ENCODE measurements around the gene IGIP.
A peak's percentile ranks its signal among the peaks of the same experiment; 100 is the strongest.
"Not testable (repeated sequence)": the region's sequence is repeated elsewhere in the genome, so short reads cannot be mapped to it uniquely, and the experiment has no call there.

IGIP gene

GRCh38 chr5:140143521-140144258 is 18.0 kb downstream of the IGIP start:
- no peak for DNase-seq

- DNase-seq, result no peak
Observed at GRCh38 chr5:140145256-140145655, 19.5 kb downstream of the IGIP start.

GRCh38 chr5:140145818-140146522 is 20.2 kb downstream of the IGIP start:
- DNase-seq, result peak; percentile 36 to 67

- DNase-seq, result no peak
Observed at GRCh38 chr5:140146523-140146842, 20.7 kb downstream of the IGIP start.

GRCh38 chr5:140147460-140147859 is 21.7 kb downstream of the IGIP start:
- DNase-seq, result no peak

- DNase-seq, result peak in 1 of 2 donors; percentile 15
Observed at GRCh38 chr5:140148508-140148907, 22.8 kb downstream of the IGIP start.

GRCh38 chr5:140150201-140150600 is 24.5 kb downstream of the IGIP start:
- DNase-seq, result no peak

- no peak for DNase-seq
Observed at GRCh38 chr5:140151144-140152021, 25.6 kb downstream of the IGIP start.

- no peak for DNase-seq
Observed at GRCh38 chr5:140152022-140152999, 26.6 kb downstream of the IGIP start.

GRCh38 chr5:140153255-140153654 is 27.5 kb downstream of the IGIP start:
- no peak for DNase-seq

GRCh38 chr5:140153905-140154304 is 28.2 kb downstream of the IGIP start:
- peak in 1 of 2 donors; percentile 13 for DNase-seq

- DNase-seq, result not testable (repeated sequence)
Observed at GRCh38 chr5:140154710-140155381, 29.1 kb downstream of the IGIP start.

GRCh38 chr5:140157032-140157781 is 31.5 kb downstream of the IGIP start:
- DNase-seq, result peak; percentile 91 to 93

GRCh38 chr5:140159014-140159927 is 33.5 kb downstream of the IGIP start:
- no peak for DNase-seq

- DNase-seq, result no peak
Observed at GRCh38 chr5:140162275-140162674, 36.5 kb downstream of the IGIP start.

GRCh38 chr5:140162781-140163180 is 37.0 kb downstream of the IGIP start:
- no peak for DNase-seq

GRCh38 chr5:140165101-140165922 is 39.6 kb downstream of the IGIP start:
- DNase-seq, result no peak

GRCh38 chr5:140165923-140166270 is 40.2 kb downstream of the IGIP start:
- DNase-seq, result no peak

GRCh38 chr5:140166911-140167310 is 41.2 kb downstream of the IGIP start:
- peak in 1 of 2 donors; percentile 8 for DNase-seq

Measured in hippocampal formation (tissue), 2 donors.